HG03159 (cell line): ENCODE measurements around the gene A1BG.
"Not testable (repeated sequence)": the region's sequence is repeated elsewhere in the genome, so short reads cannot be mapped to it uniquely, and the experiment has no call there.

ENCODE experiments used
- ATAC-seq: cut with Tn5 transposase; IDR thresholded peaks from one replicate; pipeline ENCODE4 v1.9.1; 2021; ENCODE audit warnings: mild to moderate bottlenecking, moderate library complexity; ENCODE audit not compliant: unreplicated experiment

A1BG gene

DNA sequence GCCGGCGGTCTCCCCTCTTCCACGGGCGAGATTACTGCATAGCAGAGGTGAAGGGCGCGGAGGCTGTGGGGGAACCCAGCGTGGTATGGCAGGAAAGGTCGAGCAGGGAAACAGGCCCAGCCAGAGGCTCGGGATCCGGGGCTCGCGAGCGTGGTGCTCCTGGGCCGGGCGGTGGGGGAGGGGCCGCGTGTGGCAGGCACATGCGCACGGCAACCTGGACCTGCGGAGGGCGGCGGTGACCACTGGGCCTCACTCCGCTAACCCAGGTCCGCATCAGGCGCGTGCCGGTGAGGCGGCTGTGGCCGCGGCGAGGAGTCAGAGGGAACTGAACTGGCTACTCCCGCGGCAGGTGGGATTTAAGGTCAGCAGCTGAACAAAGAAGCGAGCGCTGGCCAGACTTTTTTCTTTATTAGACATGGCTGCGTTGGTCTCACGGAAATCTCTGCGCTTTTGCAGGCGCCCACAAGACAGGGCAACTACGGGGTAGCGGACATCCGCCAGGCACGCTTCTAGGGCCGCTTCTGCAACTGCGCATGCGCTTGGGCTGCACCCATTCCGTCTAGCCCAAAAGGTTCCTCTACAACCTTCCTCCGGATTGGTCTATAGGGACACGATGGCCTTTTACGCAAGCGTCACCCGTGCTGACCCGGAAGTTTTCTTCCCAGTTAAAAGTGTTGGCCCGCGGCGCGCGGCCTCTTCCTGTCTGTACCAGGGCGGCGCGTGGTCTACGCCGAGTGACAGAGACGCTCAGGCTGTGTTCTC, 33.5 kb upstream of the A1BG start, which contains the start of gene RPS5:
RPS5 (plus strand) TSS at position 694 of the 762 bp plus-strand sequence. CDS start 869 bp downstream, outside the sequence.
- peak; percentile 81 for ATAC-seq

DNA sequence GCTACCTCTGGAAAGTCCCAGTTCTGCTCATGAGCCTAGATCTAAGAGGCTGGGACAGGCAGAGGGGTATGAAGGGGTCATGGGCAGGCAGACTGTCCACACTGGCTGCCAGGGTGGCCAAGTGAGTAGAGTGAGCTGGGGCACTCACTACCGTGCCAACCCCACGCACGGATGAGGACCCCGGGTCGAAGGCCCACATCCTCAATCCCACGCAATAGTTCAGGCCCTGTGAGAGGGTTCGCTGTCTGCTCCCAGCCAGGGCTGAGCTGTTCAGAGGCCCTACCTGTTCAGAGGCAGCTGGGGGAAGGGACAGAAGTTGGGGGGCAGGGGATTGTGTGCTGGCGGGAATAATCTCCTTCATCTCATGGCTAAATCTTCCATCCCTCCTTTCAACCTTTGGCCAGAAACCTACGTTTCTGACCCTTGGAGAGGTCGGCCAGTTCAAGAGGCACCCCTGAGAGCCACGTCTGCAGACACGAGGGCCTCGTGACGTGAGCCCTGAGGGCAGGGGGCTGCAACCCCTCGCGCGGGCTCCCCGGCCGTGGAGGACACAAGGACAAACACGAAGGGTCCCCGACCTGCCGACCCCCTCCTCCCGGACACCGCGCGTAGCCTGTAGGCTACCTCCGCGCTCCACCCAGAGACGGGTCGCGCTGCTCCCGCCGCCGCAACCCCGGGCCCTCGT, 32.7 kb upstream of the A1BG start:
- peak; percentile 10 for ATAC-seq

DNA sequence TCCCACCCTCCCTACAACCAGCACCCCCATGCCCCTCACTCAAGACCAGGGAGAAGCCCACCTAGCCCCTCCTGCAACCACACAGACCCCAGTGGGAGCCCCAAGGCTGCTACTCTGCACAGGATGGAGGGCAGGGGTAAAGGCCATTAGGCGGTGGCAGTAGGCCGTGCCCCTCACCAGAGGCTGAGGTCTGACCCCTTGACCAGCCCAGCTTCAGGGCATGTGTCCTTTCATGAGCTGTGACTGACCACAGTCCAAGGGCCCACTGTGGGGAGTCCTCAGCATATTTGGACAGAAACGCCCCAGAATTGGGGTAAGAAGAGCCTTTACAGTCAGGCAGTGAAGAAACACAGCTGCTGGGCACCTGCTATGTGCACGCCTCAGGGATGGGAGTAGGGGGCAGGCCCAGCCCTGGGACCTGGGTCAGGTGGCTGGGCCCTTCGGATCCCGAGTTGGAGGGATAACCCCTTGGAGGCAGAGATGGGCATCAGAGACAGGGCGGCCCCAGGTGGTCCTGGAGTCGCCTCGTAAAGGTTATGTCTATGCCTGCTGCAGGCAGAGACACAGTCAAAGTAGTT, 32.1 kb upstream of the A1BG start:
- no peak for ATAC-seq

DNA sequence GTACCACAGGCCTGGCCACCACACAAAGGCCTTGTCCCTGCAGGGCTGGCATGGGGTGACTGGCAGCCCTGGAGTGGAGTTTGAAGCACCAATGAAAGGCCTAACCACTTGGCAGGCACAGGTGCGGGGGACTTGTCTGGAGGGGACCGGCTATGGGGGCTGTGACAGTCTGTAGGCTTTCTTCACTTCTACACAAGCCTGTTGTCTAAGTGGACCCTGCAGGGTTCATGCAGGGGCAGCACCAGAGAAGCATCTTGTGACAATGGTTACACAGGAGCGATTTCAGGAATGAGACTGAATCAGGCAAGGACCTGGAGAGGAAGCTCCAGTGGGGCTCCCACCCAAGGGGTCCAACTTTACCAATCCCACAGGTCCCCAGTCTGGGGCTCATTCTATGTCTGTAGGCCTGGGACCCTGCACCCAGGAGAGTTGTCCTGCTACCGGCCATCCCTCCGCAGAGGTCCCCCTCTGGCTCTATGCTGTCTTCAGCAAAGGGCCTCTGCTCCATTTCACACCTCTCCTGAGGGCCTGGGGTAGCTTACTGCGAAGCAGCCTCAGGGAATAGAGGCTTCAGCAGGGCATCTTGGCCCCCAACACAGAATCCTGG, 29.8 kb upstream of the A1BG start:
- no peak for ATAC-seq

GRCh38 chr19:58381460-58382212, 28.3 kb upstream of the A1BG start:
- ATAC-seq = no peak

- peak; percentile 81 for ATAC-seq
Measured at GRCh38 chr19:58380662-58381459, 27.6 kb upstream of the A1BG start, which contains the start of gene ZNF837. TSS of gene ZNF837 (minus strand) at chr19:58381030. CDS start at chr19:58369332, 11,698 bp downstream.

GRCh38 chr19:58380037-58380661, 26.9 kb upstream of the A1BG start:
- ATAC-seq = no peak

- no peak for ATAC-seq
Measured at GRCh38 chr19:58379246-58379645, 26.0 kb upstream of the A1BG start.

DNA sequence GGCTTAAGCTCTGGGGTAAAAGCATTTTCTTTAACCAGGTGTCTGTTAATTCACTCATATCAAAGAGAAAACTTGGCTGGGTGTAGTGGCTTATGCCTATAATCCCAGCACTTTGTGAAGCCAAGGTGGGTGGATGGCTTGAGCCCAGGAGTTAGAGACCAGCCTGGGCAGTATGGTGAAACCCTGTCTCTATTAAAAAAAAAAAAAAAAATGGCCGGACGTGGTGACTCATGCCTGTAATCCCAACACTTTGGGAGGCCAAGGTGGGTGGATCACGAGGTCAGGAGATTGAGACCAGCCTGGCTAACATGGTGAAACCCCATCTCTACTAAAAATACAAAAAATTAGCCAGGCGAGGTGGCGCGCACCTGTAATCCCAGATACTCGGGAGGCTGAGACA, 23.4 kb upstream of the A1BG start:
- not testable (repeated sequence) for ATAC-seq

- ATAC-seq = no peak
Measured at GRCh38 chr19:58374200-58374599, 20.9 kb upstream of the A1BG start.

DNA sequence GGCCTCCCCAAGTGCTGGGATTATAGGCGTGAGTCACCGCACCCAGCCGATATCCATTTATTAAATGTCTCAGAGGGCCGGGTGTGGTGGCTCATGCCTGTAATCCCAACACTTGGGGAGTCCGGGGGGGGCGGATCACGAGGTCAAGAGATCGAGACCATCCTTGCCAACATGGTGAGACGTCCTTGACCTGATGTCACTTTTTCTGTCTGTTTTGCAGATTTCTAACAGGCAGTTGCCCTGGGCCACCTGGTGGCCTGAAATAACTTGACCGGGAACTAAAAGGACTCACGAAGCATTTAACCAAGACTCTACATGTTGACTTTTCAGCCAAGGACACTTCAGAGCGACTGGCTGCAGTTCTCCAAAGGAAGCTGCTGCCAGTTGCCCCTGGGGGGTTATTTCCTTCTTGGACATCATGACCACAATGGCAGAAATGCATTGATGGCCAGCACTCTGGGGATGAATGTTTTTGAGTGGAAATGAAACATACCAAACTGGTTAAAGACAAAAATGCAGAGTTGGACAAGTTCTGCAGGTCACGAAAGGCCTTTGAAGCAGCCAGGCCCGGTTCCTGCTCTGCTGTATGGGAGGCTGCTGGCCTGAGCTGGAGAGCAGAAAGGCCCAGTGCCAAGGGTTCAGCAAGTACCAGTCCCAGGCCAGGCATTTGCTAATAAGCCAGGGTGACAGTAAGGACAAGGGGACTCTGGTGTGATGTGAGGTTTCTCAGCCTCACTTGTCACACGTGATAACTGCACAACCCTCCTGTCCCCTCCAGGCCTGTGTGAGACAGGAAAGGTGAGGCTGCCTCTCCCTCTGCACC, 19.2 kb upstream of the A1BG start:
- ATAC-seq = no peak

GRCh38 chr19:58368561-58369360, 15.5 kb upstream of the A1BG start:
- ATAC-seq = no peak

DNA sequence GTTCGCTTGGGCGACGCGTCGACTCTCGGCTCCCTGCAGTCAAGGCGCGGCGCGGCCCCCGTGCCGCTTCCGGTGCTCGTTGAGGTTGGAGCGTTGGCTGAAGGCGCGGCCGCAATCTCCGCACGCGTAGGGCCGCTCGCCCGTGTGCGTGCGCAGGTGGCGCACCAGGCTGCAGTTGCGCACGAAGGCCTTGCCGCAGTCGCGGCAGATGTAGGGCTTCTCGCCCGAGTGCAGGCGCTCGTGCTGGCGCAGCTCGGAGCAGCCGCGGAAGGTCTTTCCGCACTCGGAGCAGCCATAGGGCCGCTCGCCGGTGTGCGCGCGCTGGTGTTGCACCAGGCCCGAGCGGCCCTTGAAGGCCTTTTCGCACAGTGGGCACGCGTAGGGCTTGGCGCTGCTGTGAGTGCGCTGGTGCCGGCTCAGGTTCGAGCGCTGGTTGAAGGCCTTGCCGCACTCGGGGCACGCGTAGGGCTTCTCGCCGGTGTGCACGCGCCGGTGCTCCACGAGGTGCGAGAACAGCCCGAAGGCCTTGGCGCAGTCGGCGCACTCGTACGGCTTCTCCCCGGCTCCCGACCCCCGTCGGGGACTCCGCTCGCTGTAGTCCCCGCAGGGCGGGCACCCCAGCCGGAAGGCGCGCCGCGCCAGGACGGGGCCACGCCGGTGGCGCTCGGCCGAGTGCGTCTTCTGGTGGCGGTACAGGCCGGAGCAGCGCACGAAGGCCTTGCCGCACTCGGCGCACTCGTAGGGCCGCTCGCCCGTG, 14.6 kb upstream of the A1BG start:
- no peak for ATAC-seq

DNA sequence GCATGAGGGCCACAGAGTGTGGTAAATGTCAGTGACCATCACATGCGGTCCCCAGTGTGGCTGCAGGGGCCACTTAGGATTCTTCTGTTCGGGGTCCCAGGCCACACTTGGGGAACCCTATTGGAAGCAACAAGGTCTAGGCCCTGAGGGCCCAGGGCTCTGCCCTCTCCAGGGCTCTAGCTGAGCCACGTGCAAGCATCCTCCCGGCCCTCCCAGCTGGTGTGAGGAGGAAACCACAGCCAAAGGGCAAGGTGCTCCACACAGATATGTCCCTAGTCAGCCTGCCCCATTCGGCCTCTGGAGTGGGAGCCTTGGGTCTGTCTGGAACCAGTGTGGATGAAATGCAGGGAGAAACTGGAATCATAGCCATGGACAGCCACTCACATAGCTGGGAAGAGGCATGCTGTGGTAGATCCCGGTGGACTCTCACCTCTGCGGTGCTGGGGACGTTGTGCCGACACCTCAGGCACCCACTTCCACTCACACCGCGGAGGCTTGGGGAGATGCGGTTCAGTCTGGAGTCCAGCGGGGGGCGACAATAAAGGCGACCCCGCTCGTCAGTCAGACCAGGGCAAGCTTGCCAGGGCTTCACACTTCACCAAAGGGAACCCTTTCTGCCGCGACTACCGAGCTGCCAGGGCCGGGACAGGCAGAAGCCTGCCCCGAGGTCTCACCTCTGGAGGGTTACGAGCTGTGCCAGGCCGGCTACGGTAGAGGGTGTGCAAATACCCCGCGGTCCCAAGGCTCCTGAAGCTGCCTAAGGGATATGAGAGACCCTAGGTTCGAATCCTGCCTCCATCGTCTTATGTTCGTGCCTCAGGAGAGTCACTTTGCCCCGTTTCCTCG, 13.5 kb upstream of the A1BG start:
- ATAC-seq = no peak

DNA sequence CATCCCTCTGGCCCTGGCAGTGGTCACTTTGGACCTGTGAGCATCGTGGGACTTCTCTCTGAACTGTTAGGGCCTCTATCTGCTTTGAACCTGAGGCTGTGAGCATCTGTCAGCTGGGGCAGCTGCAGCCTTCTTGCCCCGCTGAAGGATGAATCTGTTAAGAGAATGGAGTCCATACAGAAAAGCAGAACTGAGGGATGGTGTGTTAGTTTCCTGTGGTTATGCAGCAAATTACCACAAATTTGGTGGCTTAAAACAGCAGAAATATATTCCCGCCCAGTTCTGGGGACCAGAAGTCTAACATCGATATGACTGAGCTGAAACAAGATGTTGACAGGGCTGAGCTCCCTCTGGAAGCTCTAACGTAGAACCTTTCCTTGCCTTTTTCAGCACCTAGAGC, 10.9 kb upstream of the A1BG start:
- no peak for ATAC-seq
